GM18868 (cell line): ENCODE results near the gene DDX4.
A peak's percentile ranks its signal among the peaks of the same experiment; 100 is the strongest.
"Not testable (repeated sequence)": the region's sequence is repeated elsewhere in the genome, so short reads cannot be mapped to it uniquely, and the experiment has no call there.

Experiments used
- ATAC-seq: cut with Tn5 transposase; IDR thresholded peaks from one replicate; pipeline ENCODE4 v1.9.1; 2021; ENCODE audit warnings: mild to moderate bottlenecking, moderate library complexity; ENCODE audit not compliant: unreplicated experiment

DDX4 gene

DNA sequence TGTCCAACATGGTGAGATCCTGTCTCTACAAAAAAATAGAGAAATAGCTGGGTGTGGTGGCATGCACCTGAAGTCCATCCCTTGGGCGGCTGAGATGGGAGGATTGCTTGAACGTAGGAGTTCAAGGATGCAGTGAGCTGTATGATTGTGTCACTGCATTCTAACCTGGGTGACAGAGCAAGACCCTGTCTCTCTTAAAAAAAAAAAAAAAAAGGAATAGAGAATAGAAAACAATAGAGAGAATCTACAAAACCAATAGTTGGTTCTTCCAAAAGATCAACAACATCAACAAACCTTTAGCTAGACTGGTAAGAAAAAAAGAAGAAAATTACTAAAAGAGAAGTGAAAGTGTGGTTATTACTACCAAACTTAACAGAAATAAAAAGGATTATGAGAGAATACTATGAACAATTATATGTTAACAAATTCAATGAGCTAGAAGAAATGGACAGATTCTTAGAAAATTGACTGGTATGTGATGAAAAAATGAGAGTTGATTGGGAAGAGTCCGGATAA is 17.6 kb upstream of the DDX4 start:
- ATAC-seq, result no peak

DNA sequence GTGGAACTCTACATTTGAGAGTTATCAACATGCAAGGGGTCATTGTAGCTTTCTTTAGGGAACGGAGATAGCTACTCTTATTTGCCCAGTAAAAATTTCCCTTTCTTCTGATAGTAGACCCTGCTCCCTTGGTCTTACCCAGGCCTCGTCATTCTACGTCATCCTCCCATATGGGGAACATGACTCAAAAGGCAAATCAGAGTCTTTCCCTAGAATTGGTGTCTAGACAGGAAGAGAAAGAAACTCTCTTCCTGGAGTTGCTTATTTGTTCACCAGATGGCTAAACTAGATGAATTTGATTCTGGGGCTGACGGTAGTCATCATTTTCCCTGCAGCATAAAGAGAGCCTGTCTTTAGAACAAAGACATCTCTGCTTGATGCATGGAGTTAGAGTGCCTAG is 13.6 kb upstream of the DDX4 start:
- no peak for ATAC-seq

DNA sequence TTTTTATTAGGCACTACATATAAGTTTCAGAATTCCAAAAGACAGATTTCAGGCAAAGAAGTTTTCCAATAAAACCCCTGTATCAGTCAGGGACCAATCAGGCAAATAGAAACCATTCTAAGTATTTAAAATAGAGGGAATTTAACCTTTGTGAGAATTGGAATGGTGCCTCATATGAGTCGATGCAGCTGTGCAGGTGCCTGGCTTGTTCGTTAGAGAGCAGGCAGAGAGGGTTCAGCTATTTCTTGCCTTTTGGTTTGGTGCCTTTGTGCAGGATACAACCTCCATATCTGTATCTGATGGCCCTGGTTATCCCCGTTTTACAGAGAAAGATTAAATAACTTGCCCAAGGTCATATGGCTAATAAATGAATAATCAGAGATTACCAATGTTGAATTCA is 6.0 kb upstream of the DDX4 start:
- no peak for ATAC-seq

DNA sequence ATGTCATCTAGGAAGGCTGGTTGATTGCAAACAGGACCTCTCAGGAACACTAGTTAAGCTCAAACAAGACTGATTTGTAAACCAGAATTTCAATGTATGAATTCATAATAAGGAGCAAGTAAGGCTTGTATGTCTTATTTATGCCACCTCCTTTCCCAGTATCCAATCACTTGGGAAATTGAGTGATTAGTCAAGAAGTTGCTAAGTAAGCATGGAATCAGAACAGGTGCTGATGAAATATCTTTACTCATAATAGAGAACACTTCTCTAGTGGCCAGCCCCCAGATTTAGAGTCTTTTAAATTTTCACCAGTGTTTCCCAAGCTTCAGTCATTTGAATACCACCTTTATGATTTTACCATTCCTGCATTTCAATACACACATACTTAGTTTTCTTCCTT is 5.3 kb upstream of the DDX4 start:
- ATAC-seq, result no peak

DNA sequence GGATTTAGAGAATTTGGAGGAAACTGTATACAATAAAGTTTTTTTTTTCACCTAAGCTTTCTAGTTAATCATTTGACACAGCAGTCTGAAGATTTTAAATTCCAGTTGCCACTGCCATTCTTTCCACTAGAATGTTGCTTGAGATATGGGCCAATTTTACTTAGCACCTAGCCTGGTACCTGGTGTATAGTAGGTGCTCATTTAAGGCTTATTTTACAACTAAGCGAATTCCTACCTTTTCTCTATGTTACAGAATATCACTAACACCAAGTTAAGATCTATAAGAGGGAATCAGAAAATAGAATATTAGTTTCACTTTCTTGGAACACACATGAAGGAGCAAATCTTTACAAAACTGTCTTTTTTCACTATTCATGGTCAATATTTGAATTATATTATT is 3.2 kb upstream of the DDX4 start:
- no peak for ATAC-seq

DNA sequence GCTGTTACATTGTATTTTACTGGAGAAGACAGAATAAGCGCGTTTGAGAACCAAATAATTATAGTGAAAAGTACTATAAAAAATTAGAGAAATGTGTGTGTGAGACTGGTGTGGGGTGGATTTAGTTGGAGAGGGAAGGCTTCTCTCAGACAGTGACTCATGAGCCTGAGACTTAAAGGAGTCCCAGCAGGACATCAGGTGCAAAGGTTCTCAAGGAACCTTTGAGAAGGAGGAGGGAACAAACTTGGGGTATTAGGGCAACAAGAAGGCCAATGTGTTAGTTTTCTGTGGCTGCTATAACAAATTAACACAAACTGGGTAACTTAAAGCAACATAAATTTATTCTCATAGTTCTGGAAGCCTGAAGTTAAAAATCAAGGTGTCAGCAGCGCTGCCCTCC is 4.9 kb downstream of the DDX4 start:
- ATAC-seq, result no peak

DNA sequence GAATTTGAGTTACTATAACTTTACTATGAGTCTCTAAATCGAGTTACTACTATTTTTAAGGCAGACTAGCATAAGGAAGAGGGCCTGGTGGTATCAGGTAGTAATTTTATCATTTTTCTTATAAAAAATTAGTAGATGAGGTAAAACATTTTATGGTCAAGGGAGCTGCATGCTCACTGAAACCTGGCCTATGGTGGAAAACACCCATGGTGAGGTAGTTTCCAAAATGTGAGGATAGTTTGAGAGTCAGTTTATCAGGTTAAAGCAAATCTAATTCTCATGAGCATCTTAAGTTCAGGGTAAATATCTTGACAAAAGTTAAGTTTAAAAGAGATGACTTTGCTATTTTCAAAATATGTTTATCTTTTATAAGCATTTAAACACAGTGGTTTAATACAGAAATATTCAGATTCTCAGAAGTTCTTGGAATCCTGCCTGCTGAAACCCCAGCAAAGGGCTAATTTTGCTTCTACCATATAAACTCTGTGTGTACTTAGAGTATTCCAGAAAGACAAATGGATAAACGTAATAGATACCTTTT is 10.0 kb downstream of the DDX4 start:
- ATAC-seq, result peak; percentile 76

DNA sequence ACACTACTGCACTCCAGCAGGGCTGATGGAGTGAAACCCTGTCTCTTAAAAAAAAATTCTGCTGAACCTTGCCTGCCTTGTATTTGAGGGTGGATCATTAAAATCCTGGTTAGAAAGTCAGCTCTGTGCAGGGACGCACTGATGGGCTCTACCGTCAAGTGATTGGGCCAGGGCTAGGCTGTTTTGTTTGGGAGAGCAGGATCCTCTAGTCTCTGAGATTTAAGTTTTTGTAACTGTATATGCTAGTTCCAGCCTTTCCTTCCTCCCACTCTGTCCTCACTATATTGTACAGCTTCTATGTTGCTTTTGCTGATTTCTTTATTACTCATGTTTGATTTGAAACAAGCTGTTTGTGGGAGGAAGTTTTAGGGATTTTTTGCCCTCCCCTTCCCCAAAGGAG is 11.5 kb downstream of the DDX4 start:
- ATAC-seq, result no peak

DNA sequence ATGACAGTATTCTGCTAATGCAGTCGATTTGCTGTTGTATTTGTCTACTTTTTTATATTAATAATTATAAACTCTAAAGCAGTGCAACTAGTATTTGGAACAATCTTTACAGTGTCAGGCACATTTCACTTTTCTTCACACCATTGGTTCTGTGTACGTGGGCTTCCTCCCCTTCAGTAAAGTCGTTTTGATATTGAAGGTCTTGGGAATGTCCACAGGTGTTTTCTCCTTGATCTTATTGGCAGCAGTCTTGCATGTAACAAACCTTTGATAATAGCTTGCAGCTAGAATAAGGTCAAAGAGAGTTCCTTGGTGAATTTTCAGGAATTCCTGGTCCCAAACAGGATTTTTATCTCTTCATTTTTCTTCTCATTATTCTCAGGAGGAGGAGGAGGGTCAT is 12.2 kb downstream of the DDX4 start:
- no peak for ATAC-seq

DNA sequence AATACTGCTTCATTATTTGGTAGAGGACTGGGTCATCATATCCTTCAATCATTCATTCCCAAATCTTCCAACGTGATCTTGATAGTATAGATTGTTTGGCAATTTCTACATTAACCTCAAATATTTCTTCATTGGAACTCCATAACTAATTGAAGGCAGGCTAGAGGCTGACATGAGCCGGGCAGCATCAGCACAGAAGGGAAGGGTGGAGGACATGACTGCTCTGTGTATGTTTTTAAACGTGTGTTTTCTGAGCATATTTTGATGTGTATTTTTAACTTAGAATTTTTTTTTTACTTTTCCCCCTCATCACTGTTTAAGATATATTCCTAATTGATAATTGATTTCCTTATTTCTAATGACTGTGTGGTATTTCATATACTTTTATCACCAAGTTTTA is 12.6 kb downstream of the DDX4 start:
- ATAC-seq, result no peak

DNA sequence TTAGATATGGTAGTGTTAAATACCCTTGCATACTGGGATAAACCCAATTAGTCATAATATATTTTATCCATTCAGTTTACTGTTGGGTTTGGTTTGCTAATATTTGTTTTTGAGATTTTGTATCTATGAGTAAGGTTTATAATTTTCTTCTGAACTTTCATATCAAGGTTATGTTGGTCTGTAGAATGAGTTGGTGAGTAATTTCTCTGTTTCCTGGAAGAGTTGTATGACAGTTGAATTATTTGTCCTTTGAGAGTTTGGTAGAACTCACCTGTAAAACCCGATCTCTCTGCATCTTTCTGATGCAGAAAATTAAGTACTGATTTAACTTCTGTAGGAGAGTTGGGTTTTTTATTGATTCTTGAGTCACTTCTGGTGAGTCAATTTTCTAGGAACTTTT is 20.4 kb downstream of the DDX4 start:
- no peak for ATAC-seq

DNA sequence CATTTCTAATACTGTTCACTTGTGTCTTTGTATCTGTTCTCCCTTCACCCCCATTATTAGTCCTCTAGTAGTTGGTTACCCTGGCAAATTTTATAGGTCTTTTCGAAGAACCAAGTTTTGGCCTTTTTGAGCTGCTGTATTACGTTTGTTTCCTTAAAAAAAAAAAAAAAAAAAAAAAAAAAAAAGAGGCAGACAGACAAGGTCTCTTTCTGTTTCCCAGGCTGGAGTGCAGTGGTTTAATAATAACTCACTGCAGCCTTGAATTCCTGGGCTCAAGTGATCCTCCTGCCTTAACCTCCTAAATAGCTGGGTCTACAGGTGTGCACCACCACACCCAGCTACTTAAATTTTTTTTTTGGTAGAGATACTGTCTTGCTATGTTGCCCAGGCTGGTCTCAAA is 20.9 kb downstream of the DDX4 start:
- ATAC-seq, result no peak

DNA sequence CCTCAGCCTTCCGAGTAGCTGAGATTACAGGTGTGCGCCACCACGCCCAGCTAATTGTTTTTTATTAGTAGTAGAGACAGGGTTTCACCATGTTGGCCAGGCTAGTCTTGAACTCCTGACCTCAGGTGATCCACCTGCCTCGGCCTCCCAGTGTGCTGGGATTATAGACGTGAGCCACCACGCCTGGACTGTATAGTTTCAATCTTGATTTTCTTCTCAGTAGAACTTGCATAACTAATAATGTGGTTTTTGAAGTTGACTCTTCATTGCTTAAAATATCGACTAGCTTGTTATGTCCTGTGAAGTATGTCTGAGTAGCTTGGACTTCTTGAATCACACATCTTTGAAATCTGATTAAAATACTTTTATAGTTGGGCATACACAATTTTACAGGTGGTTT is 23.9 kb downstream of the DDX4 start:
- not testable (repeated sequence) for ATAC-seq

DNA sequence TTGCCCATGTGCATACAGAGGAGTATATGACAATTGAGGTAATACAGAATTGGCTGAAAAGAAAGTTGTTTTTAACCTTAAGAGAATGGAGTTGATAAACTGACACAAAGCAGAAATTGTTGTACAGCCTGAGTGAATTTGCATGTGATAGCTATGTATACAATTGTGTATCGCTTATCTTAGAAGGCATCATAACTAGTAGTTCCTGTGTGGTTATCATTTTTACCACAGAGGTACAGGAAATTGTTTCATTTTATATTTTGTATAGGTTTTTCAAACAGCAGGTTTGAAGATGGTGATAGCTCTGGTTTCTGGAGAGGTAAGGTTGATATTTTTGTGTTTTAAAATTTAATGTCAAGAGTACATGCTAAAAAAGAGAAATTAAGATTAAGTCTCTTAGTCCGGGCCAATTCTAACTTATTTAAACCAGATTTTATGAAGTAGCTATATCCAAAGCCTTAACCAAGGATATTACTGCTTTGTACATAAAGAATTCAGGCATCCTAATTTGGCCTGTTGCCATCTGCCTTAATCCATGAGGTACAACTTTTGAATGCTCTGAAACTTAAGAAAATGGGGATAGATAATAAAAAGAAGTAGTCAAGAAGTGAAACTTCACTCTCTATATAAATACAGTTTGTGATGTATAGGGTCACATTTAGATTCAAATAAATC is 26.0 kb downstream of the DDX4 start:
- ATAC-seq, result peak; percentile 78

DNA sequence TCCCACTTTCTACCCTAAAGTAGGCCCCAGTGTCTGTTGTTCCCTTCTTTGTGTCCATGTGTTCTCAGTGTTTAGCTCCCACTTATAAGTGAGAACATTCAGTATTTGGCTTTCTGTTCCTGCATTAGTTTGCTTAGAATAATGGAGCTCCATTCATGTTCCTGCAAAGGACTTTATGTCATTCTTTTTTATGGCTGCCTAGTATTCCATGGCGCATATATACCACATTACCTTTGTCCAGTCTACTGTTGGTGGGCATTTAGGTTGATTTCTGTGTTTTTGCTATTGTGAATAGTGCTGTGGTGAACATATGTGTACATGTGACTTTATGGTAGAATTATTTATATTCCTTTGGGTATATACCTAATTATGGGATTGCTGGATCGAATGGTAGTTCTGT is 30.4 kb downstream of the DDX4 start:
- ATAC-seq, result no peak

DNA sequence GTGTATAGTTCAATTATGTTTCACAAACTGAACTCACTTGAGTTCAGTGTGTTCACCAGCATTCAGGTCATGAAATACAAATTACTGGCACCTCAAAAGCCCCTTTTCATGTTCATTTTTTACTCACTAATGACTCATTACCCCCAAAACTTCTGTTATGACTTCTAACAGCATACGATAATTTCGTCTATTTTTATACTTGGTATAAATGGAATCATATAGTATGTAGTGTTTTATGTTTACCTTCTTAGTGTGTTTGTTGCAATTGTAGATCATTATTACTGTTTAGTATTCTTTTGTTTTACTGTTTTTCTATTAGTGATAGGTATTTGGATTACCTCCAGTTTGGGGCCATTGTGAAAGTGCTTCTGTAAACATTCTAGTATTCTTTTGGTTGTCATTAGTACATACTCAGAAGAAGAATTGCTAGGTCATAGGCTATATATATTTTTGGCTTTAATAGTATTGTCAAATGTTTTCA is 33.4 kb downstream of the DDX4 start:
- ATAC-seq, result peak; percentile 90

DNA sequence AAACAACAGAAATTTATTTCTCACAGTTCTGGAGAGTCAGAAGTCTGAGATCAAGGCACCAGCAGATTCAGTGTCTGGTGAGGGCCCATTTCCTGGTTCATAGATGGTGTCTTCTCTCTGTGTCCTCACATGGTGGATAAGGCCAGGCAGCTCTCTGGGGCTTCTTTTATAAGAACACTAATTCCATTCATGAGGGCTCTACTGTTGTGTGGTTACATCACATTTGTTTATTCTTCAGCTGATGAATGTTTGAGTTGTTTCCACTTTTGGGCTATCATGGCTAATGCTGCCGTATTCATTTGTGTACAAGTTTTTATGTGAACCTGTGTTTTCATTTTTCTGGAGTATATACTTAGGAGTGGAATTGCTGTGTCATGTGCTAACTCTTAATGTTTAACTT is 35.2 kb downstream of the DDX4 start:
- no peak for ATAC-seq

DNA sequence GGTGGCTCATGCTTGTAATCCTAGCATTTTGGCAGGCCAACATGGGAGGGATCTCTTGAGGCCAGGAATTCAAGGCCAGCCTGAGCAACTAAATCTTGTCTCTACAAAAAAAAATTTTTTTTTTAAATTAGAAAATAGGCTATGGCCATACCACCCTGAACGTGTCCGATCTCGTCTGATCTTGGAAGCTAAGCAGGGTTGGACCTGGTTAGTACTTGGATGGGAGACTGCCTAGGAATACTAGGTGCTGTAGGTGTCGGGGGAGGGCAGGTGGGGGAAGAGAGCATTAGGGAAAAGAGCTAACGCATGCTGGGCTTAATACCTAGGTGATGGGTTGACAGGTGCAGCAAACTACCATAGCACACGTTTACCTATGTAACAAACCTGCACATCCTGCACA is 39.5 kb downstream of the DDX4 start:
- ATAC-seq, result no peak

DNA sequence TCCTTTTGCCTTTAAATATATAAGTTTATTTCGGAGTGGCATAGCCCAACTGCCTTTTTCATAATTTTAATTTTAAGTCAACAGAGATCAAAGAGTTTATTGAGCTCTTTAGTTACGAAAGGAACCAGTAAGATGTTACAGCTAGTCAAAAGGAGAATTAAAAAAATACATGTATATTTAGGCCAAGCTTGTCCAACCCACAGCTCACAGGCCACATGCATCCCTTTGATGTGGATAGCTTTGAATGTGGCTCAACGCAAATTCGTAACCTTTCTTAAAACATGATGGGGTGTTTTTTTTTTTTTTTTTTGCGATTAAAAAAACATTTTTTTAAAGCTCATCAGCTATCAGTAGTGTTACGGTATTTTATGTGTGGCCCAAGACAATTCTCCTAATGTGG is 63.1 kb downstream of the DDX4 start:
- ATAC-seq, result no peak

DNA sequence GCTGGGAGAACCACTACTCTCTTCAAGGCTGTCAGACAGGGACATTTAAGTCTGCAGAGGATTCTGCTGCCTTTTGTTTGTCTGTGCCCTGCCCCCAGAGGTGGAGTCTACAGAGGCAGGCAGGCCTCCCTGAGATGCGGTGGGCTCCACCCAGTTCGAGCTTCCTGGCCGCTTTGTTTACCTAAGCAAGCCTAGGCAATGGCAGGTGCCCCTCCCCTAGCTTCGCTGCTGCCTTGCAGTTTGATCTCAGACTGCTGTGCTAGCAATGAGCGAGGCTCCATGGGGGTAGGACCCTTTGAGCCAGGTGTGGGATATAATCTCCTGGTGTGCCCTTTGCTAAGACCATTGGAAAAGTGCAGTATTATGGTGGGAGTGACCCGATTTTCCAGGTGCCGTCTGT is 71.0 kb downstream of the DDX4 start:
- ATAC-seq, result not testable (repeated sequence)

DNA sequence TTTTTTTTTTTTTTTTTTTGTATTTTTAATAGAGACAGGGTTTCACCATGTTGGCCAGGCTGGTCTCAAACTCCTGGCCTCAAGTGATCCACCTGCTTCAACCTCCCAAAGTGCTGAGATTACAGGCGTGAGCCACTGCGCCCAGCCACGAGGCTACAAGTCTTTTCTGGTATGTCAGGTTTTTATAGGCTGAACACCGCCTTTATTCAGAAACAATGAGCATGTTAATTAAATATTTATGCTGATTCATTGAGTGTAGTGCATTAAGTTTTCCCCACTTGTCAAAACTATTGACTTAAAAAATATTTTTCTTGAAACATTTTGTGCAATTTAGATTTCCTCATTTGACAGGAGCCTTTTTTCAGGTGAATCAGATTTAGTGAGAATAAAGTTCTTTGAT is 78.1 kb downstream of the DDX4 start:
- ATAC-seq, result not testable (repeated sequence)

DNA sequence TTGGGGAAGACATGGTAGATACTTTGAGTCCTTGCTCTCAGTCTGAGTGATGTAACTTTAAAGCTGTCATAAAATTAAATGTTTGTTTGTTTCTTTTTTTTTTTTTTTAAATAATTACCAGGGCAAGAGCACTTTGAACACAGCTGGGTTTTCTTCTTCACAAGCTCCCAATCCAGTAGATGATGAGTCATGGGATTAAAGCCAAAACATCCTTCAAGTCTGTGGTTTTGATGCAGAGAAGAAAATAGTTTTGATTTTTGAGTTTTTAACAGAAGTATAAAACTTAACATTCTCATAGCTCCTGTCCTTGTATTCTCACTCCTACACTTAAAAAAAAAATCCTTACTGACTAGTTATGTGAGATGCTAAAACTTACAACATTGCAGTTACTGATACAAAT is 78.5 kb downstream of the DDX4 start:
- no peak for ATAC-seq

DNA sequence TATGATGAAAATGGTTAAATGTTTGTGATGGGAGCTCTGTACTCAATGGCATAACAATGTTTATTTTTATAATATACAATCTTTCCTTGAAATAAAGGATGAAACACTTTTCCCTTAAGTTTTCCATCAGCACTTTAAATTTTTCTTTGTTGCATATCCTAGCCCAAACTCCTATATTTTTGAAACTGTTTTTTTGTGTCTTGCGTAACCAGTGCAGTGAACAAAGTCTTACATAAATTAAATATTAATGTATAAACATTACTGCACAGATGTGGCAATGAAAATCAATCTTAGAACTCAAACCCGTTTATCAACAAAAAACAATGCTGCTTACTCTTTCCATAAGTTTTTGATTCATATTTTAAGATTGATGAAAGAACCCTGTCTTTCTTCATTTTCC is 79.2 kb downstream of the DDX4 start:
- no peak for ATAC-seq
